ENCODE data around the gene MAGI1. TPM values are rescaled to one million over a fixed set of nuclear protein-coding genes. Genes with fewer than 3 reads are reported as not detected.

Gene MAGI1
- total RNA-seq, 4 donors from 2014 or later: 49.5 to 72.1 (median 67.6) TPM

- H3K27me3 ChIP-seq: no peaks in the 10 kb centered on the region
- no peak overlapping the region for H3K4me3 ChIP-seq
- H3K9me3 ChIP-seq: no peaks in the 10 kb centered on the region
- no peak overlapping the region for H3K27ac ChIP-seq
- no peaks in the 10 kb centered on the region for H3K36me3 ChIP-seq
- DNase-seq: no peak
- no peak for TF ChIP-seq POLR2A (IDR thresholded peaks at IDR 0.05)
- TF ChIP-seq CTCF (IDR thresholded peaks at IDR 0.05): no peak
- H3K4me1 ChIP-seq: peaks cover 0 to 4% (median 0%) of the 10 kb centered on the region in 4 donors
Measured at GRCh38 chr3:65856907-65857306, 181.8 kb downstream of the MAGI1 start.

- Histone ChIP-seq H3K4me3 (no peak overlapping the region), H3K9me3 (no peaks in the 10 kb centered on the region), H3K27ac (no peak overlapping the region), H3K4me1 (peaks cover 0 to 4% (median 0%) of the 10 kb centered on the region in 4 donors), H3K36me3 (no peaks in the 10 kb centered on the region), H3K27me3 (no peaks in the 10 kb centered on the region)
- no peak for DNase-seq
- TF ChIP-seq POLR2A (IDR thresholded peaks at IDR 0.05) (no peak), CTCF (IDR thresholded peaks at IDR 0.05) (no peak)
Measured at GRCh38 chr3:65855370-65856100, 183.2 kb downstream of the MAGI1 start.

GRCh38 chr3:65854606-65855304 lies 184.0 kb downstream of the MAGI1 start:
- H3K4me1 ChIP-seq: peaks cover 0 to 4% (median 0%) of the 10 kb centered on the region in 4 donors
- TF ChIP-seq POLR2A (IDR thresholded peaks at IDR 0.05) (no peak), CTCF (IDR thresholded peaks at IDR 0.05) (no peak)

GRCh38 chr3:65851827-65852226 lies 186.9 kb downstream of the MAGI1 start:
- peaks cover 0 to 4% (median 0%) of the 10 kb centered on the region in 4 donors for H3K4me1 ChIP-seq
- no peak overlapping the region for H3K27ac ChIP-seq
- H3K9me3 ChIP-seq: no peaks in the 10 kb centered on the region

More at GRCh38 chr3:65854606-65855304, 184.0 kb downstream of the MAGI1 start:
- no peak overlapping the region for H3K4me3 ChIP-seq
- H3K9me3 ChIP-seq: no peaks in the 10 kb centered on the region
- H3K27me3 ChIP-seq: no peaks in the 10 kb centered on the region
- H3K27ac ChIP-seq: no peak overlapping the region
- peak in 2 of 3 donors; percentile 72 for DNase-seq
- no peaks in the 10 kb centered on the region for H3K36me3 ChIP-seq

GRCh38 chr3:65850261-65850660 lies 188.5 kb downstream of the MAGI1 start:
- no peaks in the 10 kb centered on the region for H3K27me3 ChIP-seq
- TF ChIP-seq POLR2A (IDR thresholded peaks at IDR 0.05) (no peak), CTCF (IDR thresholded peaks at IDR 0.05) (no peak)
- H3K36me3 ChIP-seq: no peaks in the 10 kb centered on the region
- peaks cover 0 to 4% (median 0%) of the 10 kb centered on the region in 4 donors for H3K4me1 ChIP-seq
- no peak for DNase-seq
- H3K4me3 ChIP-seq: no peak overlapping the region
- no peak overlapping the region for H3K27ac ChIP-seq
- H3K9me3 ChIP-seq: no peaks in the 10 kb centered on the region

More at GRCh38 chr3:65851827-65852226, 186.9 kb downstream of the MAGI1 start:
- no peak for TF ChIP-seq CTCF (IDR thresholded peaks at IDR 0.05)
- no peak for TF ChIP-seq POLR2A (IDR thresholded peaks at IDR 0.05)
- Histone ChIP-seq H3K4me3 (no peak overlapping the region), H3K36me3 (no peaks in the 10 kb centered on the region), H3K27me3 (no peaks in the 10 kb centered on the region)
- no peak for DNase-seq
